ENCODE data around the gene BRD9. TPM values are rescaled to one million over a fixed set of nuclear protein-coding genes. Genes with fewer than 3 reads are reported as not detected.

BRD9 gene
- polyA plus RNA-seq, 2 of the 4 experiments (the other 2 are of a cell fraction): 11.6 to 28.9 TPM

- Histone ChIP-seq H3K4me2 (no peak overlapping the region), H3K9me3 (no peaks in the 10 kb centered on the region), H3K4me1 (no peaks in the 10 kb centered on the region), H3K27ac (no peak overlapping the region), H3K4me3 (no peak overlapping the region)
- WGBS (ENCODE audit: missing lambda C conversion rate): 94% methylated on average over 10 of the region's 16 CpGs
- ChIA-PET POLR2A (no interaction called here), CTCF (interaction anchor here (1.1 kb wide), 1 partner anchor 191 kb away, joined by 4 read pairs; no protein-coding TSS in a partner anchor)
- ATAC-seq: no peak
- DNase-seq (ENCODE audit: low read depth in 1 of 2, low spot score in 1 of 2): no peak
- no peak for FAIRE-seq
- TF ChIP-seq HMGXB4 (CRISPR knock-in tag; IDR thresholded peaks at IDR 0.05; ENCODE audit: borderline replicate concordance) (no peak), RCOR1 (IDR thresholded peaks at IDR 0.05; ENCODE audit: low read depth, low read length) (no peak), USF2 (IDR thresholded peaks at IDR 0.05) (no peak), RARB (CRISPR knock-in tag; IDR thresholded peaks at IDR 0.05) (no peak), RAD21 (conservative IDR thresholded peaks at IDR 0.05 in 1 of 2, IDR thresholded peaks at IDR 0.05 in 1 of 2) (no peak), FOSB (CRISPR knock-in tag; IDR thresholded peaks at IDR 0.05) (no peak), HDAC2 (IDR thresholded peaks at IDR 0.05) (no peak), POLR2A (IDR thresholded peaks at IDR 0.05; ENCODE audit: low read length) (no peak)
Observed at GRCh38 chr5:859798-860296, 32.8 kb downstream of the BRD9 start.

- no peaks in the 10 kb centered on the region for H3K4me1 ChIP-seq
- POLR2A ChIA-PET: no interaction called here
- WGBS (ENCODE audit: missing lambda C conversion rate): 92% methylated on average over 16 of the region's 16 CpGs
- CTCF ChIA-PET: interaction anchor here (1.1 kb wide), 1 partner anchor 190 kb away, joined by 4 read pairs; no protein-coding TSS in a partner anchor
- H3K4me3 ChIP-seq: no peak overlapping the region
- no peak overlapping the region for H3K4me2 ChIP-seq
- ATAC-seq: no peak
- TF ChIP-seq RNF2 (IDR thresholded peaks at IDR 0.05; ENCODE audit: borderline replicate concordance, low read depth) (no peak), RARB (CRISPR knock-in tag; IDR thresholded peaks at IDR 0.05) (no peak), KDM1A (IDR thresholded peaks at IDR 0.05; ENCODE audit: low read depth) (no peak), GATA3 (IDR thresholded peaks at IDR 0.05; ENCODE audit: borderline replicate concordance) (no peak), RCOR1 (IDR thresholded peaks at IDR 0.05; ENCODE audit: low read depth, low read length) (no peak), NFE2L2 (conservative IDR thresholded peaks at IDR 0.05; ENCODE audit: low read length) (no peak), ESRRA (IDR thresholded peaks at IDR 0.05; ENCODE audit: borderline replicate concordance, low read length) (no peak), JUN (IDR thresholded peaks at IDR 0.05) (no peak), SMC3 (IDR thresholded peaks at IDR 0.05) (no peak), HDAC2 (IDR thresholded peaks at IDR 0.05) (no peak), CHD4 (IDR thresholded peaks at IDR 0.05; ENCODE audit: borderline replicate concordance) (no peak)
- no peak overlapping the region for H3K27ac ChIP-seq
- no peak for DNase-seq (ENCODE audit: low read depth in 1 of 2, low spot score in 1 of 2)
- no peaks in the 10 kb centered on the region for H3K9me3 ChIP-seq
- no peak for FAIRE-seq
Observed at GRCh38 chr5:859391-859790, 33.2 kb downstream of the BRD9 start.

- Histone ChIP-seq H3K4me2 (no peak overlapping the region), H3K4me3 (no peak overlapping the region), H3K9me3 (no peaks in the 10 kb centered on the region), H3K27ac (no peak overlapping the region), H3K4me1 (no peaks in the 10 kb centered on the region)
- ATAC-seq (no peak), FAIRE-seq (no peak), DNase-seq (ENCODE audit: low read depth in 1 of 2, low spot score in 1 of 2) (no peak)
- 92% methylated on average over 11 of the region's 11 CpGs for WGBS (ENCODE audit: missing lambda C conversion rate)
- POLR2A ChIA-PET: no interaction called here
- CTCF ChIA-PET: interaction anchor here (1.1 kb wide), 1 partner anchor 189 kb away, joined by 4 read pairs; no protein-coding TSS in a partner anchor
- TF ChIP-seq TP53 (CRISPR knock-in tag; IDR thresholded peaks at IDR 0.05): no peak
- TF ChIP-seq MAFK (IDR thresholded peaks at IDR 0.05; ENCODE audit: partially characterized antibody): no peak
- no peak for TF ChIP-seq ESRRA (IDR thresholded peaks at IDR 0.05; ENCODE audit: borderline replicate concordance, low read length)
- no peak for TF ChIP-seq MAX (IDR thresholded peaks at IDR 0.05)
- TF ChIP-seq ZFP36 (IDR thresholded peaks at IDR 0.05; ENCODE audit: borderline replicate concordance, partially characterized antibody): no peak
- no peak for TF ChIP-seq HES2 (IDR thresholded peaks at IDR 0.05)
- TF ChIP-seq BCL3 (IDR thresholded peaks at IDR 0.05): no peak
- TF ChIP-seq CTCF (IDR thresholded peaks at IDR 0.05): no peak
- no peak for TF ChIP-seq REST (IDR thresholded peaks at IDR 0.05)
- no peak for TF ChIP-seq SMC3 (IDR thresholded peaks at IDR 0.05)
- no peak for TF ChIP-seq RFX5 (IDR thresholded peaks at IDR 0.05)
Observed at GRCh38 chr5:858726-859125, 33.9 kb downstream of the BRD9 start.
